ENCODE results near the gene SAFB2. TPM values are rescaled to one million over a fixed set of nuclear protein-coding genes. Genes with fewer than 3 reads are reported as not detected.

Gene SAFB2
- total RNA-seq = 100 to 1,000 TPM; 108 to 118 TPM

DNA sequence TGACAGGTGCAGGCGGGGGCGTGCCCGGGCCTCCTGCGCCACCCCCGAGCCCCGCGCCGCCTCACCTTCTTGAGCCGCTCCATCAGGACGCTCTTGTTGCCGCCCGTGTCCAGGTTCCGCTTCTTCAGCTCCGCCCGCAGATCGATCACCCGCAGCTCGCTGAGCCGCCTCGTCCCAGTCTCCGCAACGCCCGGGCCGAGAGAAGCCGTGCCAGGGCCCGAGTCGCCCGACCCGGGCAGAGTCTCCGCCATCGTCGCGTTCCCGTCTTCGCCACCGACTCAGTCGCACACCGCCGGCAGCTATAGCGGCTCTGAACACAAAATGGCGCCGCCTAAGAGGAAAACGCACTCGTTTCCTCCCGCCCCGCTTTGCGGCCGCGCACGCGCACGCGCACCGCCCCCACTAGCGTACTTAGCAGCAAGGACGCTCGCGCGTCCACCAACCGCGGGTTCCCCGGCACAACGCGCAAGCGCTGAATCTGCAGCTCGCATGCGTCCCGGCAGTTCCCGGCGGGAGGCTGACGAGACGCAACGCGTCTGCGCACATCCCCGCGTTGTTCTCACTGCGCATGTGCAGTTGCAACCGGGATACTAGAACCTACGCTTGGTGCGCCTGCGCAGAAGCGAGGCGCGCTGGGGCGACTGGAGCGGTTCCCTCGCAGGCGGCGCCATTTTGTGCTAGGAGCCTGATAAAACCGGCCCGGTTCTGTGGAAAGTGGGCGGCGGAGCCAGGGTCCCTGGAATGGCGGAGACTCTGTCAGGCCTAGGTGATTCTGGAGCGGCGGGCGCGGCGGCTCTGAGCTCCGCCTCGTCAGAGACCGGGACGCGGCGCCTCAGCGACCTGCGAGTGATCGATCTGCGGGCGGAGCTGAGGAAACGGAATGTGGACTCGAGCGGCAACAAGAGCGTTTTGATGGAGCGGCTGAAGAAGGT lies at the start of gene SAFB2, which contains the start of gene SAFB:
Gene SAFB2 (minus strand): TSS at position 312 of the 932 bp plus-strand sequence. CDS start 61 bp downstream, at position 251.
Gene SAFB (plus strand): TSS at position 619 of the 932 bp plus-strand sequence. CDS start 123 bp downstream, at position 742.
- CTCF ChIA-PET = interaction anchor here (0.7 to 1.3 kb wide), 4 partner anchors 12 to 181 kb away, joined by 3 to 12 read pairs (median 5); partner anchors contain the start of gene RPL36
- intact Hi-C loops (cut with micrococcal nuclease) = loop anchor here (1.0 to 10.0 kb wide), 9 partner anchors 58 to 710 kb away; partner anchors contain the start of genes CATSPERD, LONP1, MICOS13 and NDUFA11

DNA sequence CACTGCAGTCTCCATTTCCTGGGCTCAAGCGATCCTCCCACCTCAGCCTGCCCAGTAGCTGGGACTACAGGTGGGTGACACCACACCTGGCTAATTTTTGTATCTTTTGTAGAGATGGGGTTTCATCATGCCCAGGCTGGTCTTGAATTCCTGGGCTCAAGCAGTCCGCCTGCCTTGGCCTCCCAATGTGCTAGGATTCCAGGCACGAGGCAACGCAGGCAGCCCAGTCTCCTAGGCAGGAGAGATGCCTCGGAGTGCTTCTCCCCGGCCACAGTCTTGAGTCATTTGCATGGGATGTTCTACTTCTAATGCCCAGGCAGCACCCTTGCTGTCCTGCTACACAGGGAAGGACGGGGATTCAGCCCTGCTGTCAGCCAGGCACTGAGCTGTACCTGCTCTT lies 49.0 kb upstream of the SAFB2 start:
- H3K27me3 Mint-ChIP-seq (ENCODE audit: low read depth) = no peaks in the 10 kb centered on the region
- H3K9me3 Mint-ChIP-seq = no peaks in the 10 kb centered on the region
- CTCF ChIA-PET = interaction anchor here (1.1 kb wide), 1 partner anchor 16 kb away, joined by 3 read pairs; no protein-coding TSS in a partner anchor
- no peak overlapping the region for H3K27ac Mint-ChIP-seq
- DNase-seq = no peak
- intact Hi-C loops (cut with micrococcal nuclease) = no loop called here
- no peaks in the 10 kb centered on the region for H3K4me1 Mint-ChIP-seq (ENCODE audit: low read depth)
- H3K4me3 Mint-ChIP-seq = no peak overlapping the region
- H3K36me3 Mint-ChIP-seq (ENCODE audit: low read depth) = peaks cover 21% of the 10 kb centered on the region

More for the DNA sequence above, at the start of gene SAFB2, which contains the start of gene SAFB:
- Mint-ChIP-seq H3K9me3 (no peaks in the 10 kb centered on the region), H3K4me1 (ENCODE audit: low read depth) (peaks cover 69% of the 10 kb centered on the region), H3K4me3 (peak within 1 kb of the TSS; percentile 100), H3K27ac (peak within 1 kb of the TSS; percentile 99), H3K27me3 (ENCODE audit: low read depth) (no peaks in the 10 kb centered on the region), H3K36me3 (ENCODE audit: low read depth) (peaks cover 63% of the 10 kb centered on the region)
- peak; percentile 99 for DNase-seq

- peaks cover 43% of the 10 kb centered on the region for H3K36me3 Mint-ChIP-seq (ENCODE audit: low read depth)
- H3K9me3 Mint-ChIP-seq = no peaks in the 10 kb centered on the region
- H3K4me1 Mint-ChIP-seq (ENCODE audit: low read depth) = no peaks in the 10 kb centered on the region
- no peak for DNase-seq
- intact Hi-C loops (cut with micrococcal nuclease) = no loop called here
- H3K4me3 Mint-ChIP-seq = no peak overlapping the region
- no peaks in the 10 kb centered on the region for H3K27me3 Mint-ChIP-seq (ENCODE audit: low read depth)
- CTCF ChIA-PET = interaction anchor here (1.2 kb wide), 1 partner anchor 20 kb away, joined by 4 read pairs; no protein-coding TSS in a partner anchor
- H3K27ac Mint-ChIP-seq = no peak overlapping the region
Observed at GRCh38 chr19:5669212-5669611, 46.6 kb upstream of the SAFB2 start.

DNA sequence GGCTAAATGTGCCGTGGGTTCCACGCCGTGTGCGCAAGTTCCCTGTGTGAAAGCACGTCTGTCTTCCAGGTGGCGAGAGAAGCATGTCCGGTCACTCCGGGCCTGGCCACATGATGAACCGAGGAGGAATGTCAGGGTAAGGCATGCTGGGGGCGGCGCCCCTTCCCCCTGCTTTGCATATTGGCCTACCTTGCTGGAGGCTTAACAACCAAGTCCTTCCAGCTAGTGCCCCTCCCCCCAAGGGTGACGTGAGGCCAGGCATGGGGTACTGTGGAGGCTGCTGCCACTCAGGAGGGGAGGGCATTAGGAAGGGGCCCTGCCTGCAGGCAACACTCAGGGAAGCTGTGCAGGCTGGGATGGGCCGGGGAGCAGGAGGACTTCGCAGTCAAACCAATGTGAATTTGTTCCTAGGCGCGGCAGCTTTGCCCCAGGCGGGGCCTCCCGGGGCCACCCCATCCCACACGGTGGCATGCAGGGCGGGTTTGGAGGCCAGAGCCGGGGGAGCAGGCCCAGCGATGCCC lies 45.2 kb upstream of the SAFB2 start:
- intact Hi-C loops (cut with micrococcal nuclease) = no loop called here
- CTCF ChIA-PET = no interaction called here
- H3K4me3 Mint-ChIP-seq = no peak overlapping the region
- DNase-seq = no peak
- no peaks in the 10 kb centered on the region for H3K27me3 Mint-ChIP-seq (ENCODE audit: low read depth)
- no peak overlapping the region for H3K27ac Mint-ChIP-seq
- H3K9me3 Mint-ChIP-seq = no peaks in the 10 kb centered on the region
- no peaks in the 10 kb centered on the region for H3K4me1 Mint-ChIP-seq (ENCODE audit: low read depth)
- peaks cover 48% of the 10 kb centered on the region for H3K36me3 Mint-ChIP-seq (ENCODE audit: low read depth)

DNA sequence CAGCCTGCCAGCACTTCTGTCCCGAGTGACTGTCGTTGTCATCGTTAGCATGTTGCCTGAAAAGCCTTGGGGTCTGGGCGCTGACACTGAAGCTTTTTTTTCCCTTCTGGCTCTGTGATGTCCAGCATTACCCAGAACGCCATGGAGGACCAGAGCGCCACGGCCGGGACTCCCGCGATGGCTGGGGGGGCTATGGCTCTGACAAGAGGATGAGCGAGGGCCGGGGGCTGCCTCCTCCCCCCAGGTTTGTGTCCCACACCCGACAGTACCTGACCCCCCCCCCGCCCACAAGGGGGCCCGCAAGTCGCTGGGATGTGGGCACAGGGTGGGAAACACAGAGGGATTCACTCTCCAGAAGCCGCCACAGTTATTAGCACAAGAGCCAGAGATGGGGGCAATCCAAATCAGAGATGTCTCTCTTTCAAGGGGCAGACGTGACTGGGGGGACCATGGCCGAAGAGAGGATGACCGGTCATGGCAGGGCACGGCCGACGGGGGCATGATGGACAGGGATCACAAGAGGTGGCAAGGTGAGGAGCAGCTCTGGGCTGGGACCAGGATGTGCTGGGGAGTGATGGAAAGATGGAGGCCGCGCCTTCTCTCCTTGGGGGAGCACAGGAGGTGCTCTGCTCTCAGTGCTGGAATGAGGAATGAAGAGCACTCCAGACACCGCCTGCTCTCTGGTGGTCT lies 44.5 kb upstream of the SAFB2 start:
- peaks cover 48% of the 10 kb centered on the region for H3K36me3 Mint-ChIP-seq (ENCODE audit: low read depth)
- no peak for DNase-seq

GRCh38 chr19:5665781-5666513 lies 43.4 kb upstream of the SAFB2 start:
- H3K36me3 Mint-ChIP-seq (ENCODE audit: low read depth) = peaks cover 52% of the 10 kb centered on the region
- no peak overlapping the region for H3K27ac Mint-ChIP-seq

More for the DNA sequence above, 44.5 kb upstream of the SAFB2 start:
- H3K4me3 Mint-ChIP-seq = no peak overlapping the region
- H3K9me3 Mint-ChIP-seq = no peaks in the 10 kb centered on the region
- intact Hi-C loops (cut with micrococcal nuclease) = no loop called here
- no peaks in the 10 kb centered on the region for H3K27me3 Mint-ChIP-seq (ENCODE audit: low read depth)
- no peak overlapping the region for H3K27ac Mint-ChIP-seq
- CTCF ChIA-PET = no interaction called here
- no peaks in the 10 kb centered on the region for H3K4me1 Mint-ChIP-seq (ENCODE audit: low read depth)

DNA sequence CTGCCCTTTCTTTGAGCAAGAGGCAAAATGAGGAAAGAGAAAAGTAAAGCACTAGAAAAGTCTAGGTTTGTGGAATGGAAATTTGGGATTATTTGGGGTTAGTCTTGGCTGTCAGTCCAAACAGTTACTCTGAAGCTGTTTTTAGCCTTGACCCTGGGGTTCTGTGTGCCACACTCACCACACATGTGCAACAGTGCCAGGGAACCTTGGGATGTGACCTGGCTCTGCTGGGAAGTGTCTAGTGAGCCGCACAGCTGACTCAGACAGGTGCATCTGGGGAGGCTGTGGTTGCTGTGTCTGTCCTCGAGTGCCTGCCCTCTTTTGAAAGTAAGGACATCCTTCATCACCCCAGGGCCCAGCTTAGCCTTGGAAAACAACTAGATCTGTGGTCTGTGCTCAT lies 41.9 kb upstream of the SAFB2 start:
- no peak for DNase-seq
- Mint-ChIP-seq H3K4me3 (no peak overlapping the region), H3K27me3 (ENCODE audit: low read depth) (no peaks in the 10 kb centered on the region), H3K4me1 (ENCODE audit: low read depth) (no peaks in the 10 kb centered on the region), H3K27ac (no peak overlapping the region), H3K36me3 (ENCODE audit: low read depth) (peaks cover 52% of the 10 kb centered on the region), H3K9me3 (no peaks in the 10 kb centered on the region)
- intact Hi-C loops (cut with micrococcal nuclease) = no loop called here
- CTCF ChIA-PET = no interaction called here

More at GRCh38 chr19:5665781-5666513, 43.4 kb upstream of the SAFB2 start:
- Mint-ChIP-seq H3K4me3 (no peak overlapping the region), H3K4me1 (ENCODE audit: low read depth) (no peaks in the 10 kb centered on the region), H3K27me3 (ENCODE audit: low read depth) (no peaks in the 10 kb centered on the region), H3K9me3 (no peaks in the 10 kb centered on the region)
- intact Hi-C loops (cut with micrococcal nuclease) = no loop called here
- DNase-seq = no peak
- CTCF ChIA-PET = interaction anchor here (0.6 kb wide), 1 partner anchor 1585 kb away, joined by 6 read pairs; no protein-coding TSS in a partner anchor

DNA sequence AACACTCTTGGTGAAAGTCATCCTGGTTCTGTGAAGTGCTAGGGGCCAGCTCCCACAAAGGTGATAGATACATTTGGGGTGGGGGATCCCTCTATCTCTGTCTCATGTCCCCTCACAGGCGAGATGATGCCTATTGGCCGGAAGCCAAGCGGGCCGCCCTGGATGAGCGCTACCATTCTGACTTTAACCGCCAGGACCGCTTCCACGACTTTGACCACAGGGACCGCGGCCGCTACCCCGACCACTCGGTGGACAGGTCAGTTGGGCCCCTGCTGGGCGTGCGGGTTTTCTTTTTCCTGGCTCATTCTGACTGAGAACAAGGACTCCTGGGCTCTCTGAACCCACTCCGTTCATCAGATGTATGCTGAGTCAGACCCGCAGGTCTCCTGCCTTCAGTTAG lies 41.3 kb upstream of the SAFB2 start:
- H3K36me3 Mint-ChIP-seq (ENCODE audit: low read depth) = peaks cover 52% of the 10 kb centered on the region
- no peaks in the 10 kb centered on the region for H3K4me1 Mint-ChIP-seq (ENCODE audit: low read depth)

GRCh38 chr19:5661483-5661882 lies 38.9 kb upstream of the SAFB2 start:
- no peak overlapping the region for H3K4me3 Mint-ChIP-seq
- no peaks in the 10 kb centered on the region for H3K9me3 Mint-ChIP-seq
- CTCF ChIA-PET = no interaction called here
- peaks cover 52% of the 10 kb centered on the region for H3K36me3 Mint-ChIP-seq (ENCODE audit: low read depth)
- no peaks in the 10 kb centered on the region for H3K4me1 Mint-ChIP-seq (ENCODE audit: low read depth)
- H3K27ac Mint-ChIP-seq = no peak overlapping the region
- H3K27me3 Mint-ChIP-seq (ENCODE audit: low read depth) = no peaks in the 10 kb centered on the region
- intact Hi-C loops (cut with micrococcal nuclease) = no loop called here
- DNase-seq = no peak

More for the DNA sequence above, 41.3 kb upstream of the SAFB2 start:
- Mint-ChIP-seq H3K27ac (no peak overlapping the region), H3K4me3 (no peak overlapping the region), H3K9me3 (no peaks in the 10 kb centered on the region), H3K27me3 (ENCODE audit: low read depth) (no peaks in the 10 kb centered on the region)
- intact Hi-C loops (cut with micrococcal nuclease) = no loop called here
- no peak for DNase-seq
- CTCF ChIA-PET = no interaction called here

DNA sequence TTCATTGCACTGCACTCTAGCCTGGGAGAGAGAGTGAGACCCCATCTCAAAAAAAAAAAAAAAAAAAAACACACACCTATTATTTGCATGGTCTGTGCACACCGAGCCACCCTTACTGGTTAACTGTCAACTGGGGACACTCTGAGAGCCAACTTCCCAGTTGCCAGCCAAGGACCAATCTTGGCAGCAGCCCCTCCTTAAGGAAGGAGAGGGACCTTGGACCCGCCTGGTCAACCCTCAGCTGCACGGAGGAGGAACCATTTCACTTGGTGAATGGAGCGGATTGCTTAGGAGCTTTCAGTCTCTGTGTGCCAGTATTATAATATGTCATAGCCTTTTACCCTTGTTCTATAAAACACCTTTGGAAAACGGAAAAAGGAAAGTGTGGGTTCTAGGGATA lies 32.8 kb upstream of the SAFB2 start:
- no peak overlapping the region for H3K27ac Mint-ChIP-seq
- DNase-seq = no peak
- intact Hi-C loops (cut with micrococcal nuclease) = no loop called here
- H3K9me3 Mint-ChIP-seq = no peaks in the 10 kb centered on the region
- H3K4me3 Mint-ChIP-seq = no peak overlapping the region
- no peaks in the 10 kb centered on the region for H3K27me3 Mint-ChIP-seq (ENCODE audit: low read depth)
- H3K4me1 Mint-ChIP-seq (ENCODE audit: low read depth) = no peaks in the 10 kb centered on the region
- CTCF ChIA-PET = no interaction called here
- peaks cover 44% of the 10 kb centered on the region for H3K36me3 Mint-ChIP-seq (ENCODE audit: low read depth)

DNA sequence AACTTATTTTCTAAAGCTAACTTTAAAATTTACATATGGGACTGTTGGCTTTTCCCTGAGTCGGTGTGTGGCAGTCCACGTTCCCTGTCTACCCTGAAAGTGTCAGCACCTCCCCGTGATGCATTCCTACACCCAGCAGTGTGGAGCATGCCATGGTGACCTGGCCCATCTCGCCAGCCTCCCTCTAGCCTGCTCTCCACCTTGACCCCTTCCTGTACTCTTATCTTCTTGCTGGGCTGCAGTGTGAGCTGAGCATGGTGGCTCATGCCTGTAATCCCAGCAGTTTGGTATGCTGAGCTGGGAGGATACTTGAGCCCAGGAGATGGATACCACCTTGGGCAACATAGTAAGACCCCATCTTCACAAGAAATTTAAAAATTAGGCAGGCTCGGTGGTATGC lies 32.4 kb upstream of the SAFB2 start:
- Mint-ChIP-seq H3K27me3 (ENCODE audit: low read depth) (no peaks in the 10 kb centered on the region), H3K27ac (peak overlapping the region; percentile 9), H3K36me3 (ENCODE audit: low read depth) (peaks cover 47% of the 10 kb centered on the region), H3K4me1 (ENCODE audit: low read depth) (no peaks in the 10 kb centered on the region), H3K9me3 (no peaks in the 10 kb centered on the region), H3K4me3 (no peak overlapping the region)
- intact Hi-C loops (cut with micrococcal nuclease) = no loop called here
- no peak for DNase-seq
- CTCF ChIA-PET = no interaction called here

DNA sequence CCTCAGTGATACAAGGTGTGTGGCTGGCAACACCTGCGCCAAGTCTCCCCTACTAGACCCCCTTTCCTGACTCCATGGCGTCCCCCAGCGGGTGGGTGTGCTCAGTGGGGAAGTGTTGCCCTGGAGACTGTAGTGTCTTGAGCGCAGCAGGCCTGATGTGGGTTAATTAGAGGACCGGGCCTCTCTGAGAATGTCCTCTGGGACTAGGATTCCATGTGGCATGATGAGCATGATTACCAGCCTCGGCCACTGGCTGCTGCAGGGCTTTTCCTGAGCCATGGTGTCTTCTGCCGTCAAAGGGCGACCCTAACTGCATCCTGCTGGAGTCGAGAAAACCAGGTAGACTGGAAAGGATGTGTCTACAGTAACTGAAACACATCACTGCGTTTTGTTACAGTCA lies 29.7 kb upstream of the SAFB2 start:
- Mint-ChIP-seq H3K36me3 (ENCODE audit: low read depth) (peaks cover 48% of the 10 kb centered on the region), H3K27me3 (ENCODE audit: low read depth) (no peaks in the 10 kb centered on the region), H3K27ac (no peak overlapping the region), H3K4me3 (no peak overlapping the region), H3K9me3 (no peaks in the 10 kb centered on the region), H3K4me1 (ENCODE audit: low read depth) (no peaks in the 10 kb centered on the region)
- intact Hi-C loops (cut with micrococcal nuclease) = no loop called here
- no peak for DNase-seq
- CTCF ChIA-PET = no interaction called here
